Left ventricle myocardium inferior (tissue), 1 donor: Measurements from ENCODE around the gene IRF8. TPM values are rescaled to one million over a fixed set of nuclear protein-coding genes. Genes with fewer than 3 reads are reported as not detected.

ENCODE experiments used
- DNase-seq: peaks from one replicate; pipeline ENCODE4 v3.0.0-alpha.2; 2020
- H3K27ac ChIP-seq: fragments of 200-600 bp; replicated peaks from 2 replicates; pipeline ENCODE4 v1.8.0; 2021
- H3K27me3 ChIP-seq: fragments of 200-600 bp; 2 replicates; pipeline ENCODE4 v1.8.0; 2021; ENCODE audit warnings: low read depth
- H3K36me3 ChIP-seq: fragments of 200-600 bp; 2 replicates; pipeline ENCODE4 v1.8.0; 2021
- H3K4me1 ChIP-seq: fragments of 200-600 bp; 2 replicates; pipeline ENCODE4 v1.8.0; 2021
- H3K4me3 ChIP-seq: fragments of 200-600 bp; 2 replicates; pipeline ENCODE4 v1.8.0; 2021; ENCODE audit warnings: mild to moderate bottlenecking, moderate library complexity
- H3K9me3 ChIP-seq: fragments of 200-600 bp; replicated peaks from 2 replicates; pipeline ENCODE4 v1.8.0; 2021
- intact Hi-C: fragments of 100-400 bp; cut with micrococcal nuclease; formaldehyde crosslinking; loops from one replicate; pipeline ENCODE4 v1.11.0; 2022
- microRNA-seq: library from miRNA; unstranded; fragments of <30 nt; microRNA quantifications from one replicate; pipeline ENCODE4 v1.2.0, GENCODE V29; 2020
- total RNA-seq: library from RNA; stranded (reverse); fragmentation: NEBNext Ultra II Directional; extraction: Animal tissue kit (Norgen Biotek cat#: 25700); gene quantifications from one replicate; pipeline ENCODE4 v1.2.1, GENCODE V29; 2021
- TF ChIP-seq, protein P1 (sequence below): fragments of 200-600 bp; IDR thresholded peaks from 2 replicates; pipeline ENCODE4 v1.8.0; 2021; ENCODE audit warnings: antibody characterized with exemption, mild to moderate bottlenecking, borderline replicate concordance
- donor health status: DM: no; HTN: yes; CAD: no; lungs with severe emphysema.

The IRF8 gene
- total RNA-seq, 1 donor from 2014 or later: 2.7 TPM

GRCh38 chr16:85970016-85970733, 71.2 kb downstream of the IRF8 start:
- no peaks in the 10 kb centered on the region for H3K36me3 ChIP-seq
- no peak for DNase-seq

DNA sequence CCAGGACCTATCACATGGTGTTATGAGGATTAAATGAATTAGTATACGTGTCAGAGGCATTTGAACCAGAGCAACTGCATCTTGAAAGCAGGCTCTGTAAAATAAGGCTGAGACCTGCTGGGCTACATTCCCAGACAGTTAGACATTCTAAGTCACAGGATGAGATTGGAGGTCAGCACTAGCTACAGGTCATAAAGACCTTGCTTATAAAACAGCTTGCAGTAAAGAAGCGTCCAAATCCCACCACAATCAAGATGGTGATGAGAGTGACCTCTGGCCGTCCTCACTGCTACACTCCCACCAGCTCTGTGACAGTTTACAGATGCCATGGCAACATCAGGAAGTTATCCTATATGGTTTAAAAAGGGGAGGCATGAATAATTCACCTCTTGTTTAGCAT, 71.8 kb downstream of the IRF8 start:
- no peaks in the 10 kb centered on the region for H3K36me3 ChIP-seq
- TF ChIP-seq, protein P1, sequence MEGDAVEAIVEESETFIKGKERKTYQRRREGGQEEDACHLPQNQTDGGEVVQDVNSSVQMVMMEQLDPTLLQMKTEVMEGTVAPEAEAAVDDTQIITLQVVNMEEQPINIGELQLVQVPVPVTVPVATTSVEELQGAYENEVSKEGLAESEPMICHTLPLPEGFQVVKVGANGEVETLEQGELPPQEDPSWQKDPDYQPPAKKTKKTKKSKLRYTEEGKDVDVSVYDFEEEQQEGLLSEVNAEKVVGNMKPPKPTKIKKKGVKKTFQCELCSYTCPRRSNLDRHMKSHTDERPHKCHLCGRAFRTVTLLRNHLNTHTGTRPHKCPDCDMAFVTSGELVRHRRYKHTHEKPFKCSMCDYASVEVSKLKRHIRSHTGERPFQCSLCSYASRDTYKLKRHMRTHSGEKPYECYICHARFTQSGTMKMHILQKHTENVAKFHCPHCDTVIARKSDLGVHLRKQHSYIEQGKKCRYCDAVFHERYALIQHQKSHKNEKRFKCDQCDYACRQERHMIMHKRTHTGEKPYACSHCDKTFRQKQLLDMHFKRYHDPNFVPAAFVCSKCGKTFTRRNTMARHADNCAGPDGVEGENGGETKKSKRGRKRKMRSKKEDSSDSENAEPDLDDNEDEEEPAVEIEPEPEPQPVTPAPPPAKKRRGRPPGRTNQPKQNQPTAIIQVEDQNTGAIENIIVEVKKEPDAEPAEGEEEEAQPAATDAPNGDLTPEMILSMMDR: no peak
- no peaks in the 10 kb centered on the region for H3K4me1 ChIP-seq
- H3K27me3 ChIP-seq: peaks cover 35% of the 10 kb centered on the region
- no peak overlapping the region for H3K27ac ChIP-seq
- DNase-seq: no peak
- H3K4me3 ChIP-seq: no peak overlapping the region
- intact Hi-C loops: no loop called here
- no peaks in the 10 kb centered on the region for H3K9me3 ChIP-seq

More at GRCh38 chr16:85970016-85970733, 71.2 kb downstream of the IRF8 start:
- Histone ChIP-seq H3K4me1 (no peaks in the 10 kb centered on the region), H3K27ac (no peak overlapping the region), H3K27me3 (peaks cover 30% of the 10 kb centered on the region), H3K4me3 (no peak overlapping the region), H3K9me3 (no peaks in the 10 kb centered on the region)
- intact Hi-C loops: no loop called here
- TF ChIP-seq, protein P1: no peak

Small RNAs within 50 kb of the gene (microRNA-seq; reads per million reads assigned to microRNA genes)
- gene MIR6774: not detected

Other genes starting within 250 kb of the IRF8 start
- 0.44 TPM for gene GINS2, start 210.2 kb upstream of the IRF8 start, total RNA-seq
- gene C16orf74, start 148.1 kb upstream of the IRF8 start, total RNA-seq: 2.3 TPM
- 22.5 TPM for gene EMC8, start 99.6 kb upstream of the IRF8 start, total RNA-seq
- 1,881 TPM for gene COX4I1, start 99.5 kb upstream of the IRF8 start, total RNA-seq